Gastroesophageal sphincter (tissue), 4 donors: Measurements from ENCODE around the gene RPL32. TPM values are rescaled to one million over a fixed set of nuclear protein-coding genes. Genes with fewer than 3 reads are reported as not detected.

ENCODE experiments used
- ATAC-seq: fragments of 150-250 bp; one replicate; pipeline ENCODE4 v1.9.1; 2016; ENCODE audit warnings: mild to moderate bottlenecking, moderate library complexity
- H3K27ac ChIP-seq, 4 donors: fragments of 200-600 bp; sonication (generic) in 3 of 4; 1 replicate in 3 of 4; 2 replicates in 1 of 4; pipeline ENCODE4 v1.5.1; 2016 to 2019
- H3K27me3 ChIP-seq: fragments of 200-600 bp; sonication (generic); one replicate; pipeline ENCODE4 v1.5.1; 2019
- H3K36me3 ChIP-seq, 2 donors: fragments of 200-600 bp; sonication (generic); one replicate each; pipeline ENCODE4 v1.5.1; 2019; ENCODE audit warnings: control low read depth in 1 of 2
- H3K4me1 ChIP-seq, 3 donors: fragments of 200-600 bp; sonication (generic); 1 replicate in 2 of 3; 2 replicates in 1 of 3; pipeline ENCODE4 v1.5.1; 2016 to 2019; ENCODE audit warnings: control low read depth in 2 of 3
- H3K4me3 ChIP-seq, 2 donors: fragments of 200-600 bp; sonication (generic); one replicate each; pipeline ENCODE4 v1.5.1; 2019; ENCODE audit warnings: mild to moderate bottlenecking in 1 of 2, moderate library complexity in 1 of 2
- H3K9me3 ChIP-seq, 3 donors: fragments of 200-600 bp; sonication (generic); one replicate each; pipeline ENCODE4 v1.5.1; 2017 to 2019; ENCODE audit warnings: control low read depth in 2 of 3
- CTCF ChIP-seq, 4 experiments: fragments of 200-600 bp in 2 of 4; fragments of 450-650 bp in 2 of 4; sonication (generic) in 1 of 4; IDR thresholded peaks; one replicate each; pipeline ENCODE4 v1.5.1; 2017 to 2019; ENCODE audit warnings: antibody characterized with exemption in 4 of 4, mild to moderate bottlenecking in 2 of 4, moderate library complexity in 2 of 4
- EP300 ChIP-seq: sonication (generic); formaldehyde crosslinking; IDR thresholded peaks from one replicate; pipeline ENCODE4 v1.6.1; 2017; ENCODE audit warnings: antibody characterized with exemption, mild to moderate bottlenecking
- POLR2A ChIP-seq, 2 donors: fragments of 450-650 bp; IDR thresholded peaks; one replicate each; pipeline ENCODE4 v1.6.1; 2017; ENCODE audit warnings: antibody characterized with exemption in 2 of 2, mild to moderate bottlenecking in 2 of 2, moderate library complexity in 1 of 2
- POLR2AphosphoS5 ChIP-seq: sonication (generic); formaldehyde crosslinking; IDR thresholded peaks from one replicate; pipeline ENCODE4 v1.6.1; 2017; ENCODE audit warnings: antibody characterized with exemption
- WGBS, 2 donors: methylation state at CpG; one replicate each; pipeline ENCODE4 v1.1.5; 2018; ENCODE audit warnings: low coverage in 1 of 2; 5-methylcytosine and 5-hydroxymethylcytosine counted together
- total RNA-seq, 4 donors: library from RNA; depleted of rRNA; stranded (reverse); fragments of >200 nt; gene quantifications; one replicate each; pipeline ENCODE4 v1.1.0, GENCODE V29; 2016

The RPL32 gene
- total RNA-seq, 4 donors from 2014 or later: 679 to 924 (median 775) TPM

GRCh38 chr3:12817343-12817710 lies 24.0 kb downstream of the RPL32 start:
- Histone ChIP-seq H3K27ac (no peak overlapping the region), H3K4me3 (no peak overlapping the region), H3K9me3 (no peaks in the 10 kb centered on the region), H3K36me3 (peaks cover 0 to 93% of the 10 kb centered on the region in 2 donors), H3K27me3 (no peaks in the 10 kb centered on the region), H3K4me1 (no peaks in the 10 kb centered on the region)
- TF ChIP-seq POLR2A (IDR thresholded peaks at IDR 0.05) (no peak), POLR2AphosphoS5 (no peak), EP300 (no peak), CTCF (IDR thresholded peaks at IDR 0.05) (no peak)
- WGBS, 2 donors: no CpG with 5 or more reads among the region's 16 CpGs
- no peak for ATAC-seq

- H3K4me1 ChIP-seq: no peaks in the 10 kb centered on the region
- no peaks in the 10 kb centered on the region for H3K27me3 ChIP-seq
- ATAC-seq: no peak
- no peak overlapping the region for H3K4me3 ChIP-seq
- H3K9me3 ChIP-seq: no peaks in the 10 kb centered on the region
- TF ChIP-seq EP300: no peak
- TF ChIP-seq POLR2A (IDR thresholded peaks at IDR 0.05): no peak
- no peak for TF ChIP-seq POLR2AphosphoS5
- TF ChIP-seq CTCF (IDR thresholded peaks at IDR 0.05): no peak
- no CpG with 5 or more reads among the region's 34 CpGs for WGBS, 2 donors
- H3K27ac ChIP-seq: no peak overlapping the region
- peaks cover 0 to 89% of the 10 kb centered on the region in 2 donors for H3K36me3 ChIP-seq
Measured at GRCh38 chr3:12816521-12817342, 24.6 kb downstream of the RPL32 start.

DNA sequence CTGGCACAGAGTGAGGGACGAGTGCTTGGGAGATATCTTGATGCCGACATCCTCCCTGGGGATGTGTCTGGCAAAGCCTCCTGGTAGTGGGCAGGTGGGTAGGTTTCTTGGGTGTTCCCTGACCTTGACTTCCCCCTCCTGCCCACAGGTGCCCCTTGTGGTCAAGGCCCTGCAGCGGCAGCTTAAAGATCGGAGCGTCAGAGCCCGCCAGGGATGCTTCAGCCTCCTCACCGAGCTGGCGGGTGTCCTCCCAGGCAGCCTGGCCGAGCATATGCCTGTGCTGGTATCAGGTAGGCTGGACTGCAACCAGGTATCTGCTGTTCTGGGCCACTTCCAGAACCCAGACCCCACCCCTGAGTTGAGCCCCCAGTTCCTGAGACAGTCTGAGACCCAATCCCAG lies 25.6 kb downstream of the RPL32 start:
- H3K27ac ChIP-seq: no peak overlapping the region
- H3K27me3 ChIP-seq: no peaks in the 10 kb centered on the region
- no peak for ATAC-seq
- no peak for TF ChIP-seq POLR2AphosphoS5
- TF ChIP-seq CTCF (IDR thresholded peaks at IDR 0.05): no peak
- no peak for TF ChIP-seq EP300
- TF ChIP-seq POLR2A (IDR thresholded peaks at IDR 0.05): no peak
- H3K9me3 ChIP-seq: no peaks in the 10 kb centered on the region
- 70% methylated on average over 2 of the region's 9 CpGs; no CpG with 5 or more reads in 1 of the 2 donors for WGBS, 2 donors
- H3K4me1 ChIP-seq: peaks cover 0 to 7% (median 4%) of the 10 kb centered on the region in 3 donors
- H3K4me3 ChIP-seq: no peak overlapping the region
- peaks cover 0 to 80% of the 10 kb centered on the region in 2 donors for H3K36me3 ChIP-seq

DNA sequence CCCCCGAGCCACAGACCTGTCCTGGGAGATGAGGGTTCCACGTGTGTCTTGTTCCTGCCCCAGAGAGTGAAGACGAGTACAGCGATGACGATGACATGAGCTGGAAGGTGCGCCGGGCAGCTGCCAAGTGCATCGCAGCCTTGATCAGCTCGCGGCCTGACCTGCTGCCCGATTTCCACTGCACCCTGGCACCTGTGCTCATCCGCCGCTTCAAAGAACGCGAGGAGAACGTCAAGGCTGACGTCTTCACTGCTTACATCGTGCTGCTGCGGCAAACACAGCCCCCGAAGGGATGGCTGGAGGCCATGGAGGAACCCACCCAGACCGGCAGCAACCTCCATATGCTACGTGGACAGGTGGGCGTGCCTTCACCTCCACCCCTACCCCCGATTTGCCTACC lies 26.3 kb downstream of the RPL32 start:
- peaks cover 0 to 11% (median 6%) of the 10 kb centered on the region in 3 donors for H3K4me1 ChIP-seq
- no peaks in the 10 kb centered on the region for H3K9me3 ChIP-seq
- no peak overlapping the region for H3K27ac ChIP-seq
- no peaks in the 10 kb centered on the region for H3K27me3 ChIP-seq
- H3K4me3 ChIP-seq: no peak overlapping the region
- peaks cover 0 to 73% of the 10 kb centered on the region in 2 donors for H3K36me3 ChIP-seq
- no CpG with 5 or more reads among the region's 24 CpGs for WGBS, 2 donors
- no peak for ATAC-seq
- TF ChIP-seq CTCF (IDR thresholded peaks at IDR 0.05): no peak
- TF ChIP-seq POLR2AphosphoS5: no peak
- no peak for TF ChIP-seq EP300
- no peak for TF ChIP-seq POLR2A (IDR thresholded peaks at IDR 0.05)

DNA sequence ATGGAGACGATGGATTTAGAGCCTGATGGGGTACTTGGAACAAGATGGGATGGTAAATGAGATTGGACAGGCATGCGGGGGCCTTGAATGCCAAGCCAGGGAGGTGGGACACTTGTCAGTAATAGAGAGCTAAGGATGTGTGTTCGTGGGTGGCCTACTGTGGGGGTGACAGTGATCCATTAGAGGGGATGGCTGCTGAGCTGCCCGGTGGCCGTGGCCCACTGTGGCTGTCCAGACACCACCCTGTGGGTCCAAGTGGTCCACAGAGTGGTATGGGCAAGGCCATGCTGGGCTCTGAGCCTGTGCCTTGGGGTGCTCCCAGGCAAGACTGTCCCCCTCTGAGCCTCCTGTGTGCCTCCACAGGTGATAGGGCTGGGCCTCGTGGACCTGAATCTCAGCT lies 27.4 kb downstream of the RPL32 start:
- no peak overlapping the region for H3K4me3 ChIP-seq
- no peaks in the 10 kb centered on the region for H3K27me3 ChIP-seq
- H3K36me3 ChIP-seq: peaks cover 0 to 62% of the 10 kb centered on the region in 2 donors
- TF ChIP-seq EP300: no peak
- TF ChIP-seq CTCF (IDR thresholded peaks at IDR 0.05): no peak
- TF ChIP-seq POLR2AphosphoS5: no peak
- no peak for TF ChIP-seq POLR2A (IDR thresholded peaks at IDR 0.05)
- 70 to 91% methylated on average over 2 to 5 of the region's 6 CpGs for WGBS, 2 donors
- no peak overlapping the region for H3K27ac ChIP-seq
- ATAC-seq: no peak
- H3K4me1 ChIP-seq: peaks cover 0 to 21% (median 10%) of the 10 kb centered on the region in 3 donors
- no peaks in the 10 kb centered on the region for H3K9me3 ChIP-seq
